Smooth muscle cell (in vitro differentiated cells): ENCODE data around the gene STN1. TPM values are rescaled to one million over a fixed set of nuclear protein-coding genes. Genes with fewer than 3 reads are reported as not detected.

Experiments used
- DNase-seq: peaks from one replicate; lab custom pipeline; 2025; ENCODE audit not compliant: unreplicated experiment; lab: John Stamatoyannopoulos, UW
- H2AFZ ChIP-seq: fragments of 200-600 bp; sonication (generic); 2 replicates; pipeline ENCODE4 v1.6.0; 2016; ENCODE audit warnings: antibody characterized with exemption, low read depth, mild to moderate bottlenecking
- H3F3A ChIP-seq: fragments of 200-600 bp; sonication (generic); 2 replicates; pipeline ENCODE4 v1.6.0; 2017; ENCODE audit warnings: antibody characterized with exemption, low read depth
- H3K27ac ChIP-seq: fragments of 200-600 bp; sonication (generic); 2 replicates; pipeline ENCODE4 v1.5.1; 2016; ENCODE audit warnings: low read depth, mild to moderate bottlenecking
- H3K27me3 ChIP-seq: fragments of 200-600 bp; sonication (generic); 2 replicates; pipeline ENCODE4 v1.6.1; 2016; ENCODE audit warnings: low read depth, mild to moderate bottlenecking
- H3K36me3 ChIP-seq: fragments of 200-600 bp; sonication (generic); 2 replicates; pipeline ENCODE4 v1.5.1; 2016; ENCODE audit warnings: low read depth
- H3K4me1 ChIP-seq: fragments of 200-600 bp; sonication (generic); 2 replicates; pipeline ENCODE4 v1.5.1; 2016; ENCODE audit warnings: low read depth
- H3K4me2 ChIP-seq: fragments of 200-600 bp; sonication (generic); 2 replicates; pipeline ENCODE4 v1.6.0; 2016; ENCODE audit warnings: mild to moderate bottlenecking
- H3K4me3 ChIP-seq: fragments of 200-600 bp; sonication (generic); 2 replicates; pipeline ENCODE4 v1.5.1; 2016; ENCODE audit warnings: mild to moderate bottlenecking
- H3K79me2 ChIP-seq: fragments of 200-600 bp; sonication (generic); 2 replicates; pipeline ENCODE4 v1.6.0; 2016; ENCODE audit warnings: low read depth, mild to moderate bottlenecking
- H3K9ac ChIP-seq: fragments of 200-600 bp; sonication (generic); 2 replicates; pipeline ENCODE4 v1.6.0; 2016; ENCODE audit warnings: low read depth
- H3K9me3 ChIP-seq: fragments of 200-600 bp; sonication (generic); replicated peaks from 2 replicates; pipeline ENCODE4 v1.5.1; 2016; ENCODE audit warnings: low read depth
- H4K20me1 ChIP-seq: fragments of 200-600 bp; sonication (generic); 2 replicates; pipeline ENCODE4 v1.6.0; 2016; ENCODE audit warnings: low read depth
- CTCF ChIP-seq: fragments of 200-600 bp; sonication (generic); IDR thresholded peaks from 2 replicates; pipeline ENCODE4 v1.5.1; 2017; ENCODE audit warnings: borderline replicate concordance, mild to moderate bottlenecking, antibody characterized with exemption; ENCODE audit not compliant: insufficient read depth, poor library complexity, severe bottlenecking
- WGBS: methylation state at CpG from one replicate; pipeline ENCODE4 v1.1.7; 2016; ENCODE audit warnings: low lambda C conversion rate; 5-methylcytosine and 5-hydroxymethylcytosine counted together
- polyA plus RNA-seq: library from polyadenylated mRNA; unstranded; fragments of >200 nt; fragmentation: Nextera tagmentation; extraction: Ambion mirVana; gene quantifications from 2 replicates; pipeline ENCODE4 v1.2.1, GENCODE V29; 2016
- total RNA-seq: library from RNA; depleted of rRNA; stranded (reverse); fragments of >200 nt; gene quantifications from 2 replicates; pipeline ENCODE4 v1.2.3, GENCODE V29; 2014

Gene STN1
- total and polyA plus RNA-seq, 2 experiments from 2014 or later: 34.9 to 38.6 TPM

- H2AFZ ChIP-seq: no peak overlapping the region
- no peak overlapping the region for H3K4me2 ChIP-seq
- no peak overlapping the region for H3K4me3 ChIP-seq
- H3K9ac ChIP-seq: no peak overlapping the region
- no peak for DNase-seq
- TF ChIP-seq CTCF: no peak
- H3F3A ChIP-seq: no peaks in the 10 kb centered on the region
- WGBS: 62% methylated on average over 7 of the region's 7 CpGs
- peaks cover 96% of the 10 kb centered on the region for H4K20me1 ChIP-seq
- no peaks in the 10 kb centered on the region for H3K36me3 ChIP-seq
- H3K27ac ChIP-seq: no peak overlapping the region
- peaks cover 99% of the 10 kb centered on the region for H3K79me2 ChIP-seq
- peaks cover 26% of the 10 kb centered on the region for H3K4me1 ChIP-seq
- H3K9me3 ChIP-seq: no peaks in the 10 kb centered on the region
- no peaks in the 10 kb centered on the region for H3K27me3 ChIP-seq
Observed at GRCh38 chr10:103842605-103843004, 75.4 kb downstream of the STN1 start.

GRCh38 chr10:103841519-103841918 lies 76.5 kb downstream of the STN1 start:
- WGBS: 90% methylated on average over 7 of the region's 7 CpGs
- Histone ChIP-seq H3K27ac (no peak overlapping the region), H3K4me1 (peaks cover 34% of the 10 kb centered on the region), H4K20me1 (peaks cover 96% of the 10 kb centered on the region), H3K27me3 (no peaks in the 10 kb centered on the region), H3F3A (no peaks in the 10 kb centered on the region), H3K79me2 (peaks cover 99% of the 10 kb centered on the region), H3K9me3 (no peaks in the 10 kb centered on the region), H2AFZ (no peak overlapping the region), H3K9ac (no peak overlapping the region), H3K4me3 (no peak overlapping the region), H3K4me2 (no peak overlapping the region), H3K36me3 (no peaks in the 10 kb centered on the region)
- no peak for TF ChIP-seq CTCF
- DNase-seq: no peak

- Histone ChIP-seq H3F3A (peaks cover 8% of the 10 kb centered on the region), H3K79me2 (peaks cover 99% of the 10 kb centered on the region), H3K36me3 (no peaks in the 10 kb centered on the region), H3K9me3 (no peaks in the 10 kb centered on the region), H3K4me1 (peaks cover 39% of the 10 kb centered on the region), H3K9ac (peak overlapping the region; percentile 4), H2AFZ (no peak overlapping the region), H3K27me3 (no peaks in the 10 kb centered on the region), H3K4me2 (no peak overlapping the region), H3K27ac (peak overlapping the region; percentile 48), H3K4me3 (no peak overlapping the region), H4K20me1 (peaks cover 96% of the 10 kb centered on the region)
- TF ChIP-seq CTCF: no peak
- whole genome bisulfite sequencing: 65% methylated on average over 4 of the region's 4 CpGs
- no peak for DNase-seq
Observed at GRCh38 chr10:103840740-103841070, 77.3 kb downstream of the STN1 start.

GRCh38 chr10:103839872-103840739 lies 77.9 kb downstream of the STN1 start:
- H2AFZ ChIP-seq: no peak overlapping the region
- H3K36me3 ChIP-seq: no peaks in the 10 kb centered on the region
- no peaks in the 10 kb centered on the region for H3K27me3 ChIP-seq
- DNase-seq: no peak
- H3K4me2 ChIP-seq: peak overlapping the region; percentile 70
- peak overlapping the region; percentile 48 for H3K27ac ChIP-seq
- no peak for TF ChIP-seq CTCF
- 64% methylated on average over 18 of the region's 18 CpGs for WGBS
- H3F3A ChIP-seq: peaks cover 13% of the 10 kb centered on the region
- peaks cover 45% of the 10 kb centered on the region for H3K4me1 ChIP-seq
- H3K9me3 ChIP-seq: no peaks in the 10 kb centered on the region
- H3K9ac ChIP-seq: peak overlapping the region; percentile 7
- peaks cover 96% of the 10 kb centered on the region for H4K20me1 ChIP-seq
- H3K79me2 ChIP-seq: peaks cover 98% of the 10 kb centered on the region
- no peak overlapping the region for H3K4me3 ChIP-seq
